NCI-H1092 treated with DMSO at 0.1 percent for 48 hours (cell line): ENCODE data around the gene OSBP2.

Source experiments
- DNase-seq: peaks from one replicate; lab custom pipeline; 2025; lab: John Stamatoyannopoulos, UW

OSBP2 gene

DNA sequence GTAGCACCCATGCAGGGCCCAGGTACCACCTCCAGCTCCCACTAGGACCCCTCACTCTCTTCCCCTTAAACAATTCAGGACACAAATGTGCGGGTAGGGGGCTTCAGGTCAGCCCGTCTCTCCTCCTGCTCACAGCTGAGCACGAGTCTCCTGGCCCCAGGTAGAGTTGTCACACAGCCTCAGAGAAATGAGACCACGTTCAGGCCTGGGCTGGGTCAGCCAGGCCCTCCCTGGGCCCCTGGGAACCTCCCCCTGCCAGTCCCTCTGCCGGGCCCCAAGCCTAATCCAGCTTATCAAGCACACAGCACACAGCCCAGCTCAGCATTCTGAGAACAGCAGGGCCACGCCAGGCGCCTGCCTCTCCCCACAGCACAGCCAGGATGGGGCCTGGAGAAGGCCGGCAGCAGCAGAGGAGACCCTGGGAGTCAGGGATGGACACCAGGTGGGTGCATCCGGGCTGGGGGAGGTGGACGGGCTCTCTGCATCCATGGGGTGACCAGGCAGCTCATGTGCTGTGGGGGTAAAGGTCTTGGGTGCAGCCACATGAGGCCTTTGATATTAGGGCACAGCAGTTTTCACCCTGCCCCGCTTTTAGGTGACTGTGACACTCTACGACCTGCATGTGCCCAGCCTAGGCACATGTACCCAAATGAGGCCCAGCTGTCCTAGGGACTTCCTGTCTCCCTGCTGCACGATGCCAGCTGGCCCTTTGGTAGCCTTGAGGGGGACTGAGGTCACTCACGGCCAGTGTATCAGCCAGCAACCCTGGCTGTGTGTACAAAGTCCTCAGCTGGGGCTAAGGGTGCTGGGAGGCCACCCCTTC is 186.9 kb downstream of the OSBP2 start:
- DNase-seq = no peak

DNA sequence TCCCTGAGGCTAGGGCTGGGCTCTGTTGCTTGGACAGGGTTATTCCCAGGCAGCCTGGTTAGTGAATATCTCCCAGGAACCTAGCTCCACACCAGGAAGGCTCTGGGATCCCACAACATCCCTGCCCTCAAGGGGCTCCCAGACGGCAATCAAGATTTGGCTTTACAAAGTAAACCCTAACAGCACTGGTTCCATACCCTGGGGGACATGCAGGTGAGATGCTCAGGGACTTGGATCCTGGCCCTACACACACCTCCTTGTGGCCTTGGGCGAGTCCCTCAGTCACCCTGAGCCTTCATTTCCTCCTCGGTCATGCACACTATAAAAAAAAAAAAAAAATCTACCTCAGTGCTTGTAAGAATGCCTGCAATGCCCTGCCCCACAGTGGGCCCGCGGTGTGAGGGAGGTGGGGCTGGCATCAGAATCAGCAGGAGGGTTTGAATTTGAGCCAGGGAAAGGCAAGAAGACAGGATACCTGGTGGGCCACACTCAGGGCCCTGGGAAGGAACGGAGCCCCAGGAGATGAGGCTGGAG is 187.6 kb downstream of the OSBP2 start:
- no peak for DNase-seq

GRCh38 chr22:30882974-30883533 is 188.4 kb downstream of the OSBP2 start:
- DNase-seq = no peak

DNA sequence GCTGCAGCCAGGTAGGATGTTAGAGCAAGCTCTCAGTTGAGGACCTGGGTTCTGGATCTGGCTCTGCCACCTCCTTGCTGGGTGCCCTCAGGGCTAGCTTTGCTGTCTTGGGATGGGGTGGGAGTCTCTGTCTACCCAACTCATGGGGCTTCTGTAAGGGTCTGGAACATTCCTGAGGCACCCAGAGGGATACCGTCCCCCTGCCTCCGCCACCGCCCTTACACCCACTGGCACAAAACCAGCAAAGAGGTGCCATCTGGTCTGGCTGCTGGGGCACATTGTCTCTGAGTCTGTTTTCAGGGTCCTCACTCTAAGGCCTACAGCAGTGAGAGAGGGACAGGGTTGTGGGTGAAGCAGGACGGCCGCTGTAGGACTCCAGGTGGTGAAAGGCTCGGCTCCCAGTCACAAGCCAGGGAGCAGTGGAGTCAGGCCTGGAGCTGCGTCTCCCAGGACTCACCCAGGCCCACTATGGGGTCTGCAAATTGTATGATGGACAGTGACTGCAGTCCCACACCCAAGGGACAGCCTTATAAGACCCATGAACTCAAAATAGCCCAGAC is 189.0 kb downstream of the OSBP2 start:
- no peak for DNase-seq

DNA sequence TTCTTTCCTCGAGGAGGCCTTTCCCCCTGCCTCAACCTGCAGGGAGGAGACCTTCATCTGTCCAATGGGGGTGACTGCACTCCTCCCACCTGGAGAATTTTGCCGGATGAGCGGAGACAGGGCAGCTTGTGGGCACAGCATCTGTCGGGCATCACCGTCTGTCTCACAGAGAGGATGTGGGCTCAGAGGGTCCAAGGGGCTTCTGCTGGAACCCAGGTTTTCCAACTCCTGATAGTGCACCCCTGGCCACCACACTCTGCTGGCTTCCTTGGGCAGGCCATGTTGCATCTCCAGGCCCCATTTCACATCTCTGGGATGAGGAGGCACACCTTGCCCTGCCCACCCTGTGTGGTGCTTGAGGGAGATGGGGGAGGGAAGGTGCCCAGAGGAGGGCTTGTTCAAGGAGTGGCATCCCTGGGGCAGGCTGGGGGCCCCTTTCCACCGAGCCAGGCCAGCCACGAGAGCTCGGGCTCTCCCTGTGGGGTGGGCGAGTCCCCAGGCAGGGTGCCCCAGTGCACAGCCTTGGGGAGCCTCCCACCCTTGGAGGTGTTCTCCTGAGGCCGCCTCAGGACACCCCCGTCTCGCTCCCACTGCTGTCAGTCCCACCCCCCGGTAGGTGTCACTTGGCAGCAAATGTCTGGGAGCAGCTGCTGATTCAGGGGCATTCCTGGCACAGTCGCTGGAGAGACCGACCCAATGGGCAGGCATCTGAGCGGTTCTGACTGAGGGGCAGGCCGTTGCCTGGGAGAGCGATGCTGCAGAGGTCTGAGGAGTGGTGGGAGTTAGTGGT is 189.7 kb downstream of the OSBP2 start:
- DNase-seq = no peak

GRCh38 chr22:30885001-30885366 is 190.3 kb downstream of the OSBP2 start:
- no peak for DNase-seq

- no peak for DNase-seq
These were observed 190.9 kb downstream of the OSBP2 start for GRCh38 chr22:30885591-30885990.

GRCh38 chr22:30887453-30887852 is 192.8 kb downstream of the OSBP2 start:
- no peak for DNase-seq

- no peak for DNase-seq
These were observed 193.2 kb downstream of the OSBP2 start for GRCh38 chr22:30887861-30888260.

DNA sequence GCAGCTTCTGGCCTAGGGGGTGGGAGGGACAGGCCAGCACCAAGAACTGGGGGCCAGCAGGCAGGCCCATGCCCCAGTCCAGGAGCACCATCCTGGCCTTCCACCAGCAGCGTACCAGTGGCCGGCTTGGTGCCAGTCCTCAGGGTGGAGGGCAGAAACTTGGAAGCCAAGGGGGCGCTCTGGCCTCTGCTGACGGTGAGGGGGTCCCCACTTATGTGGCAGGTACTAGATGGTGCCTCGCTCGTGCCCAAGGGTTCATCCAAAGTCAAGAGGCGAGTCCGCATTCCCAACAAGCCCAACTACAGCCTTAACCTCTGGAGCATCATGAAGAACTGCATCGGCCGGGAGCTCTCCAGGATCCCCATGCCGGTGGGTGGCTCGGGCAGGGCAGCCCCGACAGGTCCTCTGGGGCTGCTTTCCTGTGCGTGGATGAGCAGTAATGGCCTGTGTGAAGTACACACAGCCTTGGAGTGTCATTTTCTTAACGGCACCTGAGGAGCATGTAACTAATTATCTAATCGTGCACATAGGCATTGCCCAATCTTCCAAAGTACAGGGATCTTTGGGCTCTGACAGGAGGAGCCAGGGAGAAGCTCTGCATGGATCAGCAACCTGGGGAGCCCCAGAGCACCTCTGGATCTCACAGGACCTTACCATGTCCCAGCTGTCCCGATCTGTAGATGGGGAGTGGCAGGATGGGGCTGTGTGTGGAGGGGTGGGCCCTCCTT is 194.8 kb downstream of the OSBP2 start:
- no peak for DNase-seq

GRCh38 chr22:30889996-30890480 is 195.4 kb downstream of the OSBP2 start:
- DNase-seq = no peak

GRCh38 chr22:30890686-30891442 is 196.2 kb downstream of the OSBP2 start:
- DNase-seq = peak; percentile 1

- peak; percentile 37 for DNase-seq
These were observed 196.7 kb downstream of the OSBP2 start for GRCh38 chr22:30891443-30891755.

DNA sequence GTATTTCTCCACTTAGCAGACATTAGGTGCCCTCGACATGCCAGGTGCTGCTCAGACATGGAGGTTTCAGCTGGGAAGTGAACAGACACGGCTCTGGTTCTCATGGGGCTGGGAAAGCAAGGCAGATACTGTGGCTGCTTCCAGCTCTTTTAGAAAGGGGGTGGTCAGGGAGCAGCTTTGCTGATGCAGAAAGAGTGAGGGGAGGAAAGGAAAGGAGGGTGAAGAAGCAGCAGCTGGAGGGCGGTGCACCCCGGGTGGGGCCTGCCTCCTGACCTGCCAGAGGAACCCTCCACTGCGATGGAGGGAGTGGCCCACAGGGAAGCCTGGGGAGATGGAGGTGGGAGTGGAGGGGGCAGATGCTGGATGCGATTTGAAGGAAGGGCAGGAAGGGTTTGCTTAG is 197.1 kb downstream of the OSBP2 start:
- no peak for DNase-seq

GRCh38 chr22:30892286-30892685 is 197.6 kb downstream of the OSBP2 start:
- DNase-seq = no peak

GRCh38 chr22:30892731-30893221 is 198.1 kb downstream of the OSBP2 start:
- no peak for DNase-seq

- no peak for DNase-seq
These were observed 199.0 kb downstream of the OSBP2 start for GRCh38 chr22:30893434-30894370.

DNA sequence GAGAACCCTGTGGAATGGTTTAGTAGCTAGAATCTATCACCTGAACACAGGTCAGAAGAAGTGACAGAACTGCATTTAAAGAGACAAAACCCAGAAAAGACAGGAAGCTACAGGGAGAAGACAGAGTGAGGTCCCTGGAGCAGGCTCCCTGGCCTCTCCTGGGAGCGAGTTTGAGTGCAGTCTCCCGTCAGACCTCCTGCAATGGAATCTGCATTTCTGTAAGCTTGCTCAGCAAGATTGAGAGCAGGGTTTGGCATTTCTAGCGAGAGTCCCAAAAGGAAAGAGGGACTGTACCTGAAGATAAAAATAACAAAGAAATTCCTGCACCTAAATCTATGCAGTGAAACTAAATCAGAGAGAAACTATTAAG is 199.7 kb downstream of the OSBP2 start:
- no peak for DNase-seq

DNA sequence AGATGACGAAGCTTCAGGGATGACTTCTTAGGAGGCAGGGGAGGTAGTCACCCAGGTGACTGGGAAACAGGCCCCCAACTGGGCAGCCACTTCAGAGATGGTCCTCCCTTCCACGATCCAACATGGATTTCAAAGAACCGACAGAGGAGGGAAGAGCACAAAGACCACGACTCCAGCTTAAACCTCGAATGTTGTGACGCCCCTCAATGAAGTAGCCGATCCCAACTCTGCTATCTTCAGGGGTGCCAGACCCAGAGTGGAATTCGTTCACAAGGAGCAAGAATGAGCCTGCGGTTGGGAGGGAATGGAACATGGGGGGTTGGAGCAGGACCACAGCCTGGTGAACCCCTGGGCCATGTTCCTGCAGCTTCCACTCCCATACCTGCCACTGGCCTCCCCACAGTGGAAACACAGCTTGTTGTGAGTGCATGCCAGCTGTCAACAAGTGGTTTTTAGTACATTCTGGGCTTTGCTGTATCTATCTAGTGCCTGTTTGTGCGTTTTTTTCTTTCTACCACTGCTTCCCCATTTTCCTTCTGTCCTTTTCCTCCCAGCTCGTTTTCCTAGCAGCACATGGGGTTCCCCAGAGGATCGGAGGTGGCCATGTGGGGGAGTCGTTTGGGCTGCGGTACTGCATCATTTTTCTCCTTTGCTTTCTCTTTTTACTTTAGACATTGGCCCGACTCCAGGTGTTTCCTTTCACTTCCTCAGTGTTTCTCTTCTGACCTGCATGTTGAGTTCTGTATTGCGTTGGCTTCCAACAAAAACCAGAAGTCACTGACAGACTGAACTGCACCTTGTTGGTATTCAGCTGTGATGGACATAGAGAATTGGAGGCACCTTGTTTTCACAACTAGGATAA is 208.1 kb downstream of the OSBP2 start:
- no peak for DNase-seq
